Cardiac muscle cell (in vitro differentiated cells and primary cell): ENCODE results near the gene MPST. TPM values are rescaled to one million over a fixed set of nuclear protein-coding genes. Genes with fewer than 3 reads are reported as not detected.

Source experiments
- DNase-seq, 2 donors: peaks; one replicate each; pipeline versions ENCODE4 v3.0.0 to v3.0.0-alpha.2; 2010 to 2017; ENCODE audit warnings: low read depth in 1 of 2, low spot score in 1 of 2
- H3K27ac ChIP-seq: fragments of 200-600 bp; sonication (generic); 2 replicates; pipeline ENCODE4 v1.5.1; 2016
- H3K27me3 ChIP-seq: fragments of 200-600 bp; sonication (generic); 2 replicates; pipeline ENCODE4 v1.6.0; 2016; ENCODE audit warnings: control low read depth
- H3K36me3 ChIP-seq: fragments of 200-600 bp; sonication (generic); 2 replicates; pipeline ENCODE4 v1.5.1; 2016; ENCODE audit warnings: control low read depth
- H3K4me1 ChIP-seq: fragments of 200-600 bp; sonication (generic); 2 replicates; pipeline ENCODE4 v1.8.1; 2017; ENCODE audit warnings: low read depth, mild to moderate bottlenecking, mixed run types
- H3K4me3 ChIP-seq: fragments of 200-600 bp; sonication (generic); 2 replicates; pipeline ENCODE4 v1.5.1; 2016; ENCODE audit warnings: mild to moderate bottlenecking
- H3K9me3 ChIP-seq: fragments of 200-600 bp; sonication (generic); 2 replicates; pipeline ENCODE4 v1.5.1; 2017; ENCODE audit warnings: low read depth, mild to moderate bottlenecking, control low read depth
- polyA plus RNA-seq: library from polyadenylated mRNA; unstranded; fragments of >200 nt; fragmentation: Nextera tagmentation; extraction: Ambion mirVana; gene quantifications from 2 replicates; pipeline ENCODE4 v1.2.1, GENCODE V29; 2016
- total RNA-seq: library from RNA; depleted of rRNA; stranded (reverse); fragments of >200 nt; gene quantifications from 2 replicates; pipeline ENCODE4 v1.2.3, GENCODE V29; 2016
- TF ChIP-seq, protein P1 (sequence below): IDR thresholded peaks from 2 replicates; pipeline ENCODE4 v1.5.1; 2012; ENCODE audit warnings: low read depth, mild to moderate bottlenecking, low read length

MPST gene
- total and polyA plus RNA-seq, 2 experiments from 2014 or later: 86.0 to 152 TPM

DNA sequence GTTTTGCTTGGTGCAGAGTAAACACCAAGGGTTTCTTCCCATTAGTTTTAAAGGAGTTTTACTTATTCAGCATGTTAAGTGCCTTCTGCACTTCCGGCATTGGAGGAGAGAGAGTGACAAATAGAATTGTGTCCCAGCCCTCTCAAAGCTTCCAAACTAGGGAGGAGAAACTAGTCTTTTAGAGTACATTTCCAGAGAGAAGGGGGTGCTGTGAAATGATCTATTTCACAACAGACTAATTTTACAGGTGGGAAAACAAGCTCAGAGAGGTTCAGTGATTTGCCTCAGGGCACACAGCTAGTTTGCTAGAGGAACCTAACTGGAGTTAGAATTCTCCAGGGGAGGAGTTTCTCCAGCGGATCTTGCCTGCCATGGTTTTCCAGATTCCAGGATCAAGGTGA lies 12.6 kb downstream of the MPST start:
- TF ChIP-seq, protein P1, sequence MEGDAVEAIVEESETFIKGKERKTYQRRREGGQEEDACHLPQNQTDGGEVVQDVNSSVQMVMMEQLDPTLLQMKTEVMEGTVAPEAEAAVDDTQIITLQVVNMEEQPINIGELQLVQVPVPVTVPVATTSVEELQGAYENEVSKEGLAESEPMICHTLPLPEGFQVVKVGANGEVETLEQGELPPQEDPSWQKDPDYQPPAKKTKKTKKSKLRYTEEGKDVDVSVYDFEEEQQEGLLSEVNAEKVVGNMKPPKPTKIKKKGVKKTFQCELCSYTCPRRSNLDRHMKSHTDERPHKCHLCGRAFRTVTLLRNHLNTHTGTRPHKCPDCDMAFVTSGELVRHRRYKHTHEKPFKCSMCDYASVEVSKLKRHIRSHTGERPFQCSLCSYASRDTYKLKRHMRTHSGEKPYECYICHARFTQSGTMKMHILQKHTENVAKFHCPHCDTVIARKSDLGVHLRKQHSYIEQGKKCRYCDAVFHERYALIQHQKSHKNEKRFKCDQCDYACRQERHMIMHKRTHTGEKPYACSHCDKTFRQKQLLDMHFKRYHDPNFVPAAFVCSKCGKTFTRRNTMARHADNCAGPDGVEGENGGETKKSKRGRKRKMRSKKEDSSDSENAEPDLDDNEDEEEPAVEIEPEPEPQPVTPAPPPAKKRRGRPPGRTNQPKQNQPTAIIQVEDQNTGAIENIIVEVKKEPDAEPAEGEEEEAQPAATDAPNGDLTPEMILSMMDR: no peak
- peaks cover 4% of the 10 kb centered on the region for H3K36me3 ChIP-seq
- no peaks in the 10 kb centered on the region for H3K9me3 ChIP-seq
- H3K27me3 ChIP-seq: no peaks in the 10 kb centered on the region
- no peak overlapping the region for H3K4me3 ChIP-seq
- no peak for DNase-seq
- H3K4me1 ChIP-seq: no peaks in the 10 kb centered on the region
- H3K27ac ChIP-seq: no peak overlapping the region

DNA sequence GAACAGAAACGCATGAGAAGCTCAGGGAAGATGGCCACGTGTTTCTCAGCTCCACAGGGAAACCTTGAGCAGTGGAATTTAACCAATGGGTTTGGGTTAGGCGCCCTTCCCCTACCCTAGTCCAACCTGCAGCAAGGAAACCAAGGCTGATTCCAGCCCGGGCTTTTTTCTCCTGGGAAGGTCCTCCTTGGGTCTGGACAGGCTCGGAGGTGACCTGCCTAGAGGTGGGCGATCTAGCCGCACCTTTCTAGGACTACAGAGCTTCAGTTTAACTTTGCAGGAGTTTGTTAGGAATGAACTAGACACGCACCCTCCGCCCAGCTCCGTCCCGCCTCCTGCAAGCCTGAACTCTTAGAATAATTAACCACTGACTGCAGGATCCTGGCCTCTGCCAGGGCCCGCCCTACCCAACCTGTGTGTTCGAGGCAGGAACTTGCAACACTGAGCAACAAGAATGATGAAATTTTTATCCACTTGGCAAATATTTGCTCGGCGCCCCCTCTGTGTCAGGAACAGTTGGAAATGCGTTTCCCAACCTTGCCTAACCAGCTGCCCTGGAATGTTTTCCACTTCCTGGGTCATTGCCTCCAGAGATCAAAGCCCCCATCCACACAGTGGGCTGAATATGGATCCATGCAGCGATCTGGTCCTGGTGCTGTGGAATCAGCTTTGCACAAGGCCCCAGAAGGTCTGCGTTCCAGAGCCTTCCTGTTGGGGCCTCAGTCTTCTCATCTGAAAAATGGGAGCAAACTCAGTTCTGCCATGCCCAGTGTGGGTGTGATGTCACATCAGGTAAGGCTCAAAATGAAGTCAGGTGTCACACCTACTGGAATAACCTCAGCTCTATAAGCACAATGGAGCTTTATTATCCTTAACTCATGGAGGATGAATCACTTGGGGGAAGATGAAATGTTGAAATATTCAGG lies 13.3 kb downstream of the MPST start:
- Histone ChIP-seq H3K27me3 (no peaks in the 10 kb centered on the region), H3K36me3 (peaks cover 4% of the 10 kb centered on the region), H3K4me1 (no peaks in the 10 kb centered on the region), H3K4me3 (no peak overlapping the region), H3K9me3 (no peaks in the 10 kb centered on the region), H3K27ac (no peak overlapping the region)
- peak in 1 of 2 donors; percentile 97 for DNase-seq
- TF ChIP-seq, protein P1: no peak

DNA sequence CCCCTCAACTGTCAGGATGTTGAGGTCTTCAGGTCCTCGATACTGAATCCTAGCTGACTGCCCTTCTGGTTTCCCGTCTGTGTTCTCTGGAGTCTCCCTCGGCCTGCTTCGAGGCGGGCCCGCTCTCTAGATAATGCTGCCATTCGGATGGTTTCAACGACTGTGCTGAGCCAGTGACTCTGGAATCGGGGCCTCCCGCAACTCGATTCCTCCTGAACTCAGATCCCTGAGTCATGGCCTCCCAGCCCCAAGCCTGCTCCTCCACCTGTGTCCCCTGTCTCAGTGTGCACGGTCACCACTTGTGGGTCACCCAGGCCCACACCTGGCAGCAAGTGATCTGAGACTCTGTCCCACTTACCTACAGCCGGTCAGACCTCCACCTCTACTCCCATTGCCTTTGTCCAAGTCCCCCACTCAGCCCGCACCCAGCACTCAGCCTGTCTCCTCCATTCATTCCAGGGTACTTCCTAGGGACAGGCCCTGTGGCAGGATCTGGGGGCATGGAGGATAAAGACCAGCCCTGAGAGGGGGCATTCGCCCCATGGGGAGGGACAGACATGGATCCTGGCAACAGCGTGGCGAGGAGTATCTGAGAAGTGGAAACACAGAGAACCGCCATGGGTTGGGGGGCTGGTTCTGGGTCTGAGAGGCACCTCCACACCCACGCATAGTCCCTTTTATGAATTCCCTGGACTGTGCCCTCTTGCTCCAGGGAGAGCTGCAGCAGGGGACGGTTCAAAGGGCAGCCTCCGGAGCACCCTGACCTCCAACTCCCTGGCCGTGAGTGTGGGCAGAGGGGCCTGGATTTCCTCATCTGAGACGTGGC lies 14.3 kb downstream of the MPST start:
- H3K36me3 ChIP-seq: peaks cover 4% of the 10 kb centered on the region
- H3K27me3 ChIP-seq: no peaks in the 10 kb centered on the region
- no peaks in the 10 kb centered on the region for H3K9me3 ChIP-seq
- no peak for DNase-seq
- TF ChIP-seq, protein P1: no peak
- H3K27ac ChIP-seq: no peak overlapping the region
- H3K4me3 ChIP-seq: no peak overlapping the region
- no peaks in the 10 kb centered on the region for H3K4me1 ChIP-seq

DNA sequence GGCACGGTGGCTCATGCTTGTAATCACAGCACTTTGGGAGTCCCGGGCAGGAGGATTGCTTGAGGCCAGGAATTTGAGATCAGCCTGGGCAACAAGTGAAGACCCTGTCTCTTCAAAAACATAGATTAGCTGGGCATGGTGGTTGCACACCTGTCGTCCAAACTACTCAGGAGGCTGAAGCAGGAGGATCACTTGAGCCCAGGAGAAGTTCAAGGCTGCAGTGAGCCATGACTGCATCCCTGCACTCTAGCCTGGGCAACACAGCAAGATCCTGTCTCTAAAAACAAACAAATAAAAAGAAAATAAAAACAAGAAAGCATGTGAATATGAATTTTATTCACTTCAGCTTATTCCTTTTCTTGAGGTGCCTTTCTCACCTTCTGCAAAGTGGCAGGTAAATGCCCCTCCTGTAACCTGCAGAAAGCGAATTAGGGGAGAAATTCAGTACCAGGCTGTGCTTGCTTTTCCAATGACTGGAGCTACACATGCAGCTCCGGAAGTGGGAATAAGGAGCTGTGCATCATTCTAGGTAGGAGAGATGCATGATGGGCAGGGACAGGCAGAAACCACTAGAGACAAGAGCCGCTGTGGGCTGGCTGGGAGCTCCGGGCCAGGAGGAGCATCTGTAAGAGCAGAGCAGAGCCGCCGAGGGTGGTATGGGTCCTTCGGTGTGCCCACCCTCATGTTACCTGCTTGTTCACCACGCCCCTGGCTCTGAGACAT lies 17.3 kb downstream of the MPST start:
- Histone ChIP-seq H3K27me3 (no peaks in the 10 kb centered on the region), H3K27ac (no peak overlapping the region), H3K36me3 (no peaks in the 10 kb centered on the region), H3K4me3 (no peak overlapping the region), H3K9me3 (no peaks in the 10 kb centered on the region), H3K4me1 (no peaks in the 10 kb centered on the region)
- TF ChIP-seq, protein P1: no peak
- no peak for DNase-seq

DNA sequence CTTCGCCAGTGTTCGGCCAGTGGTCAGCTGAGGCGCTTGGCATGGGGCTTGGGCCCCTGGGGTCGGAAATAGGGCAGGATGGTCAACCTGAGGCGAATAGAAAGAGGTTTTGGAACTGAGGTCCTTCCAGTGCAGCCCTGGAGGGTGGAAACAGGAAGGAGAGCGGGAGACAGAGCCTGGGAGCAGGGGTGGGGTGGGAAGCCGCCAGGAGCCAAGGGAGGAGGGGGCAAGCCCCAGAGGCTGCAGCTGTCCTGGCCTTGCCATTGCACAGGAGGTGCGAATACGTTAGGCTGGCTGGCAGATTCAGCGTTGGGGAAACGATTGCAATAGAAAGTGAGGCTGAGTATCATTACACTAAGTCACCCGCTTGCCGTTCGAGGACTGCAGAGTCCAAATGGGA lies 18.1 kb downstream of the MPST start:
- no peaks in the 10 kb centered on the region for H3K27me3 ChIP-seq
- DNase-seq: no peak
- no peaks in the 10 kb centered on the region for H3K4me1 ChIP-seq
- H3K27ac ChIP-seq: no peak overlapping the region
- TF ChIP-seq, protein P1: no peak
- no peak overlapping the region for H3K4me3 ChIP-seq
- H3K36me3 ChIP-seq: no peaks in the 10 kb centered on the region
- H3K9me3 ChIP-seq: no peaks in the 10 kb centered on the region
